NOMO-1 (cell line): Measurements from ENCODE around the gene FGF18.
"Not testable (repeated sequence)": the region's sequence is repeated elsewhere in the genome, so short reads cannot be mapped to it uniquely, and the experiment has no call there.

Experiments used
- DNase-seq, 2 experiments: peaks; one replicate each; lab custom pipeline; 2025; ENCODE audit not compliant: unreplicated experiment in 2 of 2; lab: John Stamatoyannopoulos, UW

The FGF18 gene

DNA sequence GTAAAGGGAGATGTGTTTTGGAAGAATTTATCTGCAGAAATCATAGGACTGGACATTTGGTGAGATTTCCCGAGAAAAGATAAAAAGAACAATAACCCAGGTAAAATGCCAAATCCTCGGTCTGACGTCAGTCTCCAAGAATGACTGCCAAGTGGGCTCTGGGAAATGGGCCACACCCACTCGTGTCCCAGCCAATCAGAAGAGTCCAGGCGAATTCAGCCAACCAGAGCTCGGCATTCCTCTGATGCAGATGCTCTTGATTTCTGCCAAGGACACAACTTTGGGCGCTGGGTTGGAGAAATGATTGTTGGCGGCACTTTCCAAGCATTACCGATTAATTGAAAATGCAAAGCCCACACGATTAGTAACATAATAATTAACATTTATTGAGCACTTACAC, 73.3 kb downstream of the FGF18 start:
- no peak for DNase-seq

DNA sequence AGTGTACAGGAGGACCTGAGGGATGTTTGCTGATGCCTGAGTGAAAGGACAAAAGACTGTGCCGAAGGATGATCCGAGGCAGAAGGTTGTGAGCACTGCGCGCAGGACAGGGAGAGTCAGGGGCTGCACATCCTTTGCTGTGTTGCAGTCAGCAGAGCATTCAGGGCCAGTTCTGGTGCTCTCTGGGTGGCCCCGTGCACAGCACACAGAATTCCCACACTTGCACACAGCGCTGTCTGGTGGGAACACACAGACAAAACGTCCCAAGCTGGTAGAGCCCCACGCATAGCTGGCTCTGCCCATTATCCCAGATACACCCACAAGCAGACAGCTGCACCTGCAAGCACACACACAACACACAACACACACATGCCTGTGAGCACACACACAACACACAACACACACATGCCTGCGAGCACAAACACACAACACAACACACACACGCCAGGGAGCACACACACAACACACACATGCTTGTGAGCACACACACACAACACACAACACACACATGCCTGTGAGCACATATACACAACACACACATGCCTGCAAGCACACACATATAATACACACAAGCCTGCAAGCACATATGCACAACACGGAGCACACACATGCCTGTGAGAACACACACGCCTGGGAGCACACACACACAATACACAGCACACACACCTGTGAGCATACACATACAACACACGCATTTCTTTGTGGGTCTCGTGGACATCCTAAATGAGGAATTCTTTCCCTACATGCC, 74.4 kb downstream of the FGF18 start:
- no peak for DNase-seq

DNA sequence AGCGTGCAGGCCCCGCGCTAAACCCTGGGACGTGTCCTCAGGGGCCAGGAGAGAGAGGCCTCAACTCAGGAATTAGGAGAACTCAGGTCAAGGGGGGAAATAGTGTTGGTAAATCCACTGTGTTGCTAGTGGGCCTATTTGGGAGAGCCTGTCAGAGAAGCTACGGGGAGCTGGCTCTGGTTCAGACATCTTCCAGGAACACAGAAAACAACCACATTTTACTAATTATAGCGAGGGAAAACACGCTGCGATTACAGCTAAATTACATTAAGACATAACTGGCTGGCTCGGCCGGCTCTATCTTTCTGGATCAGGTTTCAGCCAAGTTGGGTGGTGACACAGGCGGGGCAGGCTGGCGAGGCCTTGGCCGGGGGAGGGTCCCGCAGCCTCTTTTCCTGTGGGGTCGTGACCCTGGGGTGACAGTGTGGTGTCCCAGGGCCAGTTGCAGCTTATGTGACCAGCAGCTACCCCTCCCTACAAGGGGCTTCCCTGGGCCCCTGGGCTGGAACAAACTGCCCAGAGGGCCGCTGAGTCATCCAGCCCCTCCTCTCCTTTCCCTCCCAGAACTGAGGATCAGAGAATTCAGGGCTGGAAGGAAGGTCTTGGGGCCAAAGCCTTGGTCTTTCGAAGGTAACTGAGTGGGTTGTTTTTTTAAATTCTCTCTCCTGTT, 75.1 kb downstream of the FGF18 start:
- DNase-seq = no peak

DNA sequence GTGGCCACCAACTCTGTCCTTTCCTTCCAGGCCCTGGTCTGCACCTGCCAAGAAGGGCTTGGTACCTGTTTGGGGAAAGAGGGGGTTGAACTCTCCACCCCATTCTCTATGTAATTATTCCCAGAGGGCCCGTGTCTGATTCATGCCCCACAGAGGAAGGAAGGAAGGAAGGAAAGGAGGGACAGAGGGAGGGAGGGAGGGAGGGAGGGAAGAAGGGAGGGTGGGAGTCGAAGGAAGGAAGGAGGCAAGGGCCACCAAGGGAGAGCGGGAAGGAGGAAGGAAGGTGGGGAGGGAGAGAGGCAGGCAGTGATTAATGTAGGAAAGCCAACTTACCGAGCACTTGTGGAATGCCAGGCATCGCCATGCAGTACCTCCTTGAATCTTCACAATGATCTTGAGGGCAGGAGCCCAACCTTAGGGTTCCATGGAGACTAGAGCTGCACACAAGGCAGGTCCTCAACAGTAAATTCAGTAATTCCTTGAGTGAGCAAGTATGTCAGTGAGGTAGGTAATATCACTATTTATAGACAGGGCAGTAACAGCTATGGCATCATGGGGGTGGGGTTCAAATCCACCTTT, 75.8 kb downstream of the FGF18 start:
- DNase-seq = no peak

DNA sequence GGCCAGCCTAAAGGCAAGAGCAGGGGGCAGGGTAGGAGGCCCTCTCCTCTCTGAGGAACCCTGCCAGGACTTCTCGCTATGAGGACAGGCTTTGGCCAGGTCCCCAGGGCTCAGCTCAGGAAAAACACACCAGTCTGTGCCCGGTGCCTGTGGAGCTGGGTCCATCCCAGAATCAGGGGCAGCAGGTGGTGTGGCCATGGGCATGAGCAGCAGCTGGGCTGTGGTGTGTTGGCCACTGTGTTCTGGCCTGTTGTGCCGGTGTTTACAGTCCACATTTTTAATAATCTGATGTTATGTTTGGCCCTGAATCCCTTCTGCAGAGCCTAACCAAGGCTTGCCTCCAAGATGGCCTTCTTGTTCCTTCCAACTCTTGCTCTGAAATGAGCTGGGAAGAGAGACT, 77.0 kb downstream of the FGF18 start:
- no peak for DNase-seq

DNA sequence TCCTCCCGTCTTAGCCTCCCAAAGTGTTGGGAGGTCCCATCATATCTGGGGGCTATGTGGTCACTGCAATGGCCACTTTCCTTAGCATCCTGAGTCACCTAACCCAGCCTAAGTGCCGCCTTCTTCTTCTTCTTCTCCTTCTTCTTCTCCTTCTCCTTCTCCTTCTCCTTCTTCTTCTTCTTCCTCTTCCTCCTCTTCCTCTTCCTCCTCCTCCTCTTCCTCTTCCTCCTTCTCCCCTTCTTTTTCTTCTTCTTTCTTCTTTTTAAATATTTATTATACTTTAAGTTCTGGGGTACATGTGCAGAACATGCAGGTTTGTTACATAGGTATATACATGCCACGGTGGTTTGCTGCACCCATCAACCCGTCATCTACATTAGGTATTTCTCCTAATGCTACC, 78.0 kb downstream of the FGF18 start:
- DNase-seq = not testable (repeated sequence)

DNA sequence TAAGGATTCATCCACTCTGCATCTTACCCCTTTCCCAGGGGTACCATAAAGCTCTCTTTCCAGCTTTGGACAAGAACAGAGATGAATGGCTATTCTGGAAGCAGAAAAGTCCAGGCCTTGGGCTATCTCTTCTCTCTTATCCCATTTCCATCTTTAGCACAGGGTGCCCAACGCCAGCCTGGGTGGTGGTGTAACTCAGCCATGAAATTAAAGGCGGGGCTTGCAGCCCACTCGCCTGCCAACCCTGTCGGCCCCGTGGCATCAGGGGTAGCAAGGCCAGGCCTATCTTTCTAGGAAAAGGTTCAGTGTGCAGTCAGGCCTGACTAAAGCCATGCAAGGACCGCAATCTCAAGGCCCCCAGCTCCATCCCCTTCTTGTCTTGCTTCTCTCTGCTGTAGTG, 78.7 kb downstream of the FGF18 start:
- DNase-seq = no peak

DNA sequence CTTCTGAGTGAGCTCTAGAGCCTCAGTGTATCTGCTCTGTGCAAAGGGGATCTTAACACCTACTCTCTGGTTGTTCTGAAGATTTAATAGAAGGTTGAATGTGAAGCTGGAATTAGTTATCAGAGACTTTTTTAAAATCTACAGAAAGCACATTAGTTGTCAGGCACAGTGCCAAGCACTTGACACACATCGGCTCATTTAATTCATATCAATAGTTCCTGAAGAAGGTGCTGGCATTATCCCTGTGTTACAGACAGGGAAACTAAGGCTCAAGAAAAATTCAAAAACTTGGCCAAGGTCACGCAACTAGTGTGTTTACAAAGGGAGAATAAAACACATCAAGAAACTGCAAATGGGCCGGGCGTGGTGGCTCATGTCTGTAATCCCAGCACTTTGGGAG, 80.2 kb downstream of the FGF18 start:
- DNase-seq = no peak

DNA sequence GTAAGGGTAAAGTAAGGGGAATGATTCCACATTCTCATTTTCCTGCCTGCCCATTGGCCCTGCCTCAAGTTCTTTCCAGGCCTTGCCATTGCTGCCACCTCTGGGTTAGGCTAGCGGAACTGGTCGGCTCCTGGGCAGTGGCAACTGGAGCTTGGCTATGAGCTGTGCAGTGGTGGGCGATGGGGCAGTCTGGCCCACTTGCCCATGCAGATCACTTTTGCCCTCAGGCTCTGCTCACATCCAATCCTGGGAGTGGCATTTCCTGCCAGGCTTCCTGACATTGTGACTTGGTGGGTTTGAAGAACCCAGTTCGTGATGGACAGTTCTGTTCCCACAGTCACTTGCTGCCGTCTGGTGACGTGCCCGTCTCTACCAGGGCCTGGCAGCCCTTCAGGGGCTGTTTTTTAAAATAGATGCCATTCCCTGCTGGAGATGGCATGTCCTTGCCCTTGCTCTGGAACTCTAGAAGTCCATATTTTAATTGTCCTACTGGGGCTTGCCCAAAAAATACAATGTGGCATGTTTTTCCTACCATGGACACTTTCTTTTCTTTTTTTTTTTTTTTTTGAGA, 86.1 kb downstream of the FGF18 start:
- no peak for DNase-seq

DNA sequence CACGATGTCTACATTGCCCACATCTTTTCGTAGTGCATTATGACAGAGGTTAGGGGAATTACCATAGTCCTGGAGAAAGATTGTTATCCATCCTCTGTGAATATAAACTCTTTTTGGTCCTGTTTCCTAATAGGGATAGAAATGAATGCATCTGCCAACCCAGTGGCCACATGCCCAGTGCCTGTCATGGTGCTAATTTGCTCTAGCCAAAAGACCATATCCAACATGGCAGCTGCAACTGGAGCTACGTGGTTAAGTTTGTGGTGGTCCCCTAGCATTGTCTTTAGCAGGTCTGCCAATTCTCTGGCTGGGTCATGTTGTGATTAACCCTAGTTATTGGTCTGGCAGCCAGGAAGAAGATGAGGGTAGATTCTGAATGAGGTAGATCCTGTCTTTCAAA, 87.5 kb downstream of the FGF18 start:
- no peak for DNase-seq
